Effector memory CD8-positive, alpha-beta T cell (primary cell): ENCODE data around the gene TANK.

ENCODE experiments used
- ATAC-seq: fragments of 150-1000 bp; cut with Tn5 transposase; replicated peaks from 2 replicates; pipeline ENCODE4 v1.10.0; 2021; ENCODE audit warnings: mild to moderate bottlenecking, moderate library complexity
- DNase-seq, 3 experiments: peaks; one replicate each; pipeline ENCODE4 v3.0.0; 2021
- H3K27ac Mint-ChIP-seq, 2 donors: one replicate each; pipeline ENCODE4 v1.8.0; 2022; ENCODE audit warnings: mild to moderate bottlenecking in 2 of 2, mixed read lengths in 2 of 2, moderate library complexity in 2 of 2
- H3K27me3 Mint-ChIP-seq, 2 donors: one replicate each; pipeline ENCODE4 v1.8.0; 2022; ENCODE audit warnings: mixed read lengths in 2 of 2
- H3K36me3 Mint-ChIP-seq: one replicate; pipeline ENCODE4 v1.8.0; 2022; ENCODE audit warnings: mild to moderate bottlenecking, moderate library complexity, mixed read lengths; ENCODE audit not compliant: insufficient read depth
- H3K4me1 Mint-ChIP-seq, 2 donors: one replicate each; pipeline ENCODE4 v1.8.0; 2022; ENCODE audit warnings: low read depth in 2 of 2, mixed read lengths in 2 of 2
- H3K4me3 Mint-ChIP-seq, 2 donors: one replicate each; pipeline ENCODE4 v1.8.0; 2022; ENCODE audit warnings: mild to moderate bottlenecking in 2 of 2, mixed read lengths in 2 of 2, moderate library complexity in 2 of 2
- H3K9me3 Mint-ChIP-seq, 2 donors: one replicate each; pipeline ENCODE4 v1.8.0; 2022; ENCODE audit warnings: mixed read lengths in 2 of 2

Gene TANK

GRCh38 chr2:161199912-161200701, 39.9 kb downstream of the TANK start:
- ATAC-seq = peak; percentile 79
- no peaks in the 10 kb centered on the region for H3K27me3 Mint-ChIP-seq
- H3K4me3 Mint-ChIP-seq = peak overlapping the region; percentile 40 to 45
- peaks cover 24 to 51% of the 10 kb centered on the region in 2 donors for H3K4me1 Mint-ChIP-seq
- DNase-seq = no peak
- H3K27ac Mint-ChIP-seq = peak overlapping the region; percentile 70 to 90
- H3K36me3 Mint-ChIP-seq = peaks cover 31% of the 10 kb centered on the region
- no peaks in the 10 kb centered on the region for H3K9me3 Mint-ChIP-seq

- Mint-ChIP-seq H3K4me1 (peaks cover 9 to 13% of the 10 kb centered on the region in 2 donors), H3K36me3 (peaks cover 35% of the 10 kb centered on the region), H3K9me3 (no peaks in the 10 kb centered on the region), H3K4me3 (no peak overlapping the region), H3K27me3 (no peaks in the 10 kb centered on the region), H3K27ac (no peak overlapping the region)
- ATAC-seq (no peak), DNase-seq (no peak)
Measured at GRCh38 chr2:161204846-161205245, 44.6 kb downstream of the TANK start.

GRCh38 chr2:161206471-161207032, 46.3 kb downstream of the TANK start:
- Mint-ChIP-seq H3K4me3 (no peak overlapping the region), H3K27me3 (no peaks in the 10 kb centered on the region), H3K27ac (no peak overlapping the region), H3K4me1 (peaks cover 2 to 7% of the 10 kb centered on the region in 2 donors), H3K36me3 (peaks cover 35% of the 10 kb centered on the region), H3K9me3 (no peaks in the 10 kb centered on the region)
- no peak for ATAC-seq
- no peak for DNase-seq

- Mint-ChIP-seq H3K9me3 (no peaks in the 10 kb centered on the region), H3K27me3 (no peaks in the 10 kb centered on the region), H3K4me3 (no peak overlapping the region), H3K27ac (peak overlapping the region; percentile 60 to 75), H3K4me1 (peaks cover 2 to 7% of the 10 kb centered on the region in 2 donors), H3K36me3 (peaks cover 39% of the 10 kb centered on the region)
- no peak for ATAC-seq
- no peak for DNase-seq
Measured at GRCh38 chr2:161207941-161208340, 47.7 kb downstream of the TANK start.

GRCh38 chr2:161208527-161209139, 48.4 kb downstream of the TANK start:
- H3K4me1 Mint-ChIP-seq = peaks cover 2 to 7% of the 10 kb centered on the region in 2 donors
- H3K27ac Mint-ChIP-seq = peak overlapping the region in 1 of 2 donors; percentile 75
- peaks cover 45% of the 10 kb centered on the region for H3K36me3 Mint-ChIP-seq
- ATAC-seq (no peak), DNase-seq (no peak)
- no peaks in the 10 kb centered on the region for H3K27me3 Mint-ChIP-seq
- H3K4me3 Mint-ChIP-seq = no peak overlapping the region
- no peaks in the 10 kb centered on the region for H3K9me3 Mint-ChIP-seq

- DNase-seq (no peak), ATAC-seq (no peak)
- Mint-ChIP-seq H3K36me3 (peaks cover 33% of the 10 kb centered on the region), H3K27ac (no peak overlapping the region), H3K9me3 (no peaks in the 10 kb centered on the region), H3K27me3 (no peaks in the 10 kb centered on the region), H3K4me1 (peaks cover 2 to 7% of the 10 kb centered on the region in 2 donors), H3K4me3 (no peak overlapping the region)
Measured at GRCh38 chr2:161209902-161210301, 49.7 kb downstream of the TANK start.

GRCh38 chr2:161217597-161218185, 57.5 kb downstream of the TANK start:
- DNase-seq (no peak), ATAC-seq (peak; percentile 84)
- Mint-ChIP-seq H3K27me3 (no peaks in the 10 kb centered on the region), H3K27ac (no peak overlapping the region), H3K36me3 (peaks cover 23% of the 10 kb centered on the region), H3K4me1 (peaks cover 13 to 32% of the 10 kb centered on the region in 2 donors), H3K9me3 (no peaks in the 10 kb centered on the region), H3K4me3 (no peak overlapping the region)

- no peak overlapping the region for H3K27ac Mint-ChIP-seq
- no peaks in the 10 kb centered on the region for H3K9me3 Mint-ChIP-seq
- peaks cover 13 to 32% of the 10 kb centered on the region in 2 donors for H3K4me1 Mint-ChIP-seq
- H3K27me3 Mint-ChIP-seq = no peaks in the 10 kb centered on the region
- peaks cover 14% of the 10 kb centered on the region for H3K36me3 Mint-ChIP-seq
- ATAC-seq (no peak), DNase-seq (no peak)
- H3K4me3 Mint-ChIP-seq = no peak overlapping the region
Measured at GRCh38 chr2:161219211-161219610, 59.0 kb downstream of the TANK start.

GRCh38 chr2:161223139-161223732, 63.0 kb downstream of the TANK start:
- DNase-seq = peak in 2 of 3 experiments; percentile 15 to 38
- peaks cover 0 to 4% of the 10 kb centered on the region in 2 donors for H3K4me1 Mint-ChIP-seq
- H3K27ac Mint-ChIP-seq = no peak overlapping the region
- peak; percentile 59 for ATAC-seq
- no peaks in the 10 kb centered on the region for H3K27me3 Mint-ChIP-seq
- H3K9me3 Mint-ChIP-seq = no peaks in the 10 kb centered on the region
- H3K4me3 Mint-ChIP-seq = no peak overlapping the region
- H3K36me3 Mint-ChIP-seq = peaks cover 37% of the 10 kb centered on the region

- H3K4me3 Mint-ChIP-seq = no peak overlapping the region
- DNase-seq = no peak
- no peak for ATAC-seq
- no peaks in the 10 kb centered on the region for H3K9me3 Mint-ChIP-seq
- H3K36me3 Mint-ChIP-seq = peaks cover 40% of the 10 kb centered on the region
- H3K27me3 Mint-ChIP-seq = no peaks in the 10 kb centered on the region
- H3K27ac Mint-ChIP-seq = peak overlapping the region in 1 of 2 donors; percentile 3
- H3K4me1 Mint-ChIP-seq = peaks cover 0 to 10% of the 10 kb centered on the region in 2 donors
Measured at GRCh38 chr2:161228511-161229240, 68.4 kb downstream of the TANK start.

GRCh38 chr2:161230959-161231358, 70.7 kb downstream of the TANK start:
- ATAC-seq (no peak), DNase-seq (no peak)
- peaks cover 32% of the 10 kb centered on the region for H3K36me3 Mint-ChIP-seq
- peaks cover 0 to 14% of the 10 kb centered on the region in 2 donors for H3K4me1 Mint-ChIP-seq
- no peaks in the 10 kb centered on the region for H3K27me3 Mint-ChIP-seq
- H3K27ac Mint-ChIP-seq = peak overlapping the region in 1 of 2 donors; percentile 8
- no peak overlapping the region for H3K4me3 Mint-ChIP-seq
- H3K9me3 Mint-ChIP-seq = no peaks in the 10 kb centered on the region

GRCh38 chr2:161232571-161232970, 72.3 kb downstream of the TANK start:
- Mint-ChIP-seq H3K4me1 (peaks cover 6 to 14% of the 10 kb centered on the region in 2 donors), H3K27me3 (no peaks in the 10 kb centered on the region), H3K9me3 (no peaks in the 10 kb centered on the region), H3K36me3 (peaks cover 28% of the 10 kb centered on the region), H3K4me3 (no peak overlapping the region), H3K27ac (no peak overlapping the region)
- ATAC-seq (no peak), DNase-seq (no peak)
